GM03348 (cell line): ENCODE measurements around the gene HSF2BP.
"Not testable (repeated sequence)": the region's sequence is repeated elsewhere in the genome, so short reads cannot be mapped to it uniquely, and the experiment has no call there.

Source experiments
- DNase-seq: peaks from one replicate; pipeline ENCODE4 v3.0.0; 2012; ENCODE audit warnings: low spot score

The HSF2BP gene

DNA sequence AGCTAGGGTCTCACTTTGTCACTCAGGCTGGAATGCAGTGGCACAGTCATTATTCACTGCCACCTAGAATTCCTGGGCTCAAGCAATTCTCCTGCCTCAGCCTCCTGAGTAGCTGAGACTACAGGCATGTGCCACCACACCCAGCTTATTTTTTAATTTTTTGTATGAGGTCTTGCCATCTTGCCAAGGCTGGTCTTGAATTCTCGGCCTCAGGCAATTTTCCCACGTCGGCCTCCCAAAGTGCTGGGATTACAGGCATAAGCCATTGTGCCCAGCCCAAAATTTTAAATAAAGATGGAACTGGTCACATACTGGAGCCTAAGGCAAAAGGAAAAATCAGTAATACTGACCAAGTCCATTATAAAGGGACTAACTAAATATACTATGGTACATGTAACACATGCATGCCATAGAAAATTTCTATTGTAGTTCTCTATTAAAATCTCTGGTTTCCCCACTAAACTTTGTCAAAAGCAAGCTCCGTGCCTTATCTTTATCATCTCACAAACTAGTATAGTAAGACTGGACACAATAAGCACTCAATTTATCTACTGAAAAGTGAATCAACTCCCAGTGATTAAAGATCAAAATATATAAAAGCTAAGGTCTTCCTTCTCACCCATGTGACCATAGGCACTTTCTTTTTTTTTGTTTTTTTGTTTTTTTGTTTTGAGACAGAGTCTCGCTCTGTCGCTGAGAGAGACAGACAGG, 61.6 kb downstream of the HSF2BP start:
- no peak for DNase-seq

DNA sequence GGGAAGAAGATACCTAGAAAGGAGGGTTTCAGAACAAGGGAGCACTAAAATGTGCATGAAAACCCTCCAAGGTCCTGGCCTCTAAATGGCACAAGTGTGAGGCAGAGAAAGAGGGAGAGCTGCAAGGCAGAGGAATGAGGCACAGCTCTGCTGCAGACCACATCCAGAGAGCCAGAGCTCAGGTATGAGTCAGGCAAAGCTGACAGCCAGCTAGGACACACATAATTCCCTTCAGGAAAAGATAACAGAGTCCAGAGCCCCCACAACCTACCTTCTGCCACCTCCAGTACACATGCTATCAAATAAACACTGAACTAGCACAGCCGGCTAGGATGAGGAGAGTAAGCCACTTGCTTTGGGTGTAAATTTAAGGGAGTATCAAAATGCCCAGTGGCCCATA, 62.2 kb downstream of the HSF2BP start:
- DNase-seq: peak; percentile 51

- DNase-seq: no peak
These were observed 62.7 kb downstream of the HSF2BP start for GRCh38 chr21:43596616-43597015.

GRCh38 chr21:43595769-43596168, 63.5 kb downstream of the HSF2BP start:
- not testable (repeated sequence) for DNase-seq

DNA sequence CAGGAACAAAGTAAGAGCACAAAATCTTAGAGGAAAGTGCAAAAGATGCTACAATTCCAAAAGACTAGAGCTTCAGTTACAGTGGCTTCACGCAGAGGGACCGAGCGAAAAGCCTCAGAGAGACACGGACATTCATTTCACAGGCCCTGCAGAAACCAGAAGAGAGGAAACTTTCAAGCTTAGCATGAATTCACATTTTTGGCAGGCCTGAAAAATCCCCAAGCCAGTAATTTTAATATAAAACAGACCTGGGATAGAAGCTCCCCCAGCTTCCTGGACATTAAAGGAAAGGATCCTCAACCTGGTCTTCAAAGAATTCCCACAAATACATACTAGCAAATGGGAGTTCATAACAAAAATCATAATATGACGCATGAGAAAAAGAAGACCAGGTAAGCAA, 66.2 kb downstream of the HSF2BP start:
- no peak for DNase-seq

- no peak for DNase-seq
These were observed 67.7 kb downstream of the HSF2BP start for GRCh38 chr21:43591571-43591970.

- no peak for DNase-seq
These were observed 69.1 kb downstream of the HSF2BP start for GRCh38 chr21:43590194-43590593.

GRCh38 chr21:43588957-43589356, 70.3 kb downstream of the HSF2BP start:
- no peak for DNase-seq

GRCh38 chr21:43585924-43586413, 73.3 kb downstream of the HSF2BP start:
- peak; percentile 90 for DNase-seq

DNA sequence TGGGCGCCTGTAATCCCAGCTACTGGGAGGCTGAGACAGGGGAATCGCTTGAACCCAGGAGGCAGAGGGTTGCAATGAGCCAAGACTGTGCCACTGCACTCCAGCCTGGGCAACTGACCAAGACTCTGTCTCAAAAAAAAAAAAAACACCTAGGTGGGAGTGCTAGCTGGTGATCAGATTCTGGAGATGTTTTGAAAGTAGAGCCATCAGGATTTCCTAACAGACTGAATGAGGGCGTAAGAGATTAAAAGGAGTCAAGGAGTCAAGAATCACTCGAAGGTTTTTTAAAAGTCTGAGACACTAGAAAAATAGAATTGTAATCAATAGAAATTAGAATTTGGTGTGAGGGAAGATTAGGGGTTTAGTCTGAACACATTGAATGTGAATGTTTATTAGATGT, 73.8 kb downstream of the HSF2BP start:
- no peak for DNase-seq

- DNase-seq: no peak
These were observed 77.8 kb downstream of the HSF2BP start for GRCh38 chr21:43581453-43581852.

GRCh38 chr21:43578677-43579303, 80.5 kb downstream of the HSF2BP start:
- DNase-seq: peak; percentile 67

DNA sequence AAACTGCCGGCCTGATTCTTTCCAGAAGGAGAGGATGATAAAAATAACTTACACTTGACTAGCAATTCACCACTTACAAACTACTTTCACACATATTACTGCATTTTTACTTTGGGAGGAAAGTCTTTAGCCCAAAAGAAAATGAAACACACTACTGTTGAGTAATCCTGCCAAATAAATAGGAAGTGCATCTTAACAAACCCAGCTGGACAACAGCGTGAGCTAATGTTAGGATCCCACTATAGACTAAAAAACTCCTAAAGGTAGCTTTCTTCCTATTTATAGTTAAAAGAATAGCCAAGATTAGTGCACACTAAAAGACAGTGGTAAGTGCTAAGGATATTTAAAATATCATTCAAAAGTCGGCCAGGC, 83.8 kb downstream of the HSF2BP start:
- no peak for DNase-seq

- DNase-seq: no peak
These were observed 84.4 kb downstream of the HSF2BP start for GRCh38 chr21:43574741-43575472.

DNA sequence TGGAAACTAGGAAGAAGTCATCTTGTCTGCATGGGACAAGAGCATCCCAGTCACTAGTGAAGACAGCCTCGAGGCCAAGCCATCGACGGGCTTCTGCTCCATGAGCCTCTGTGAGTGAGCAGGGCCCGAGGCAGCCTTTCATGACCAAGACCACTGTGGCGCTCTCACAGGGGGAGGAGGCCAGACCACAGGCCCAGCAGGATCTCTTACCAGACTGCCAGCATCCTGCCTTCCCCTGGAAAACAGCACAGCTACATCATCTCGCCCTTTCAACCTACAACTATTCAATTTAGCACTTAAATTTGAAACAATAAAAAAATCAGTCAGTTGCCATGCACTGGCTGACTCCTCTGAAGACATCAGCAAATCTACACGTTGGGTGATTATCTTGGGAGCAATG, 85.4 kb downstream of the HSF2BP start:
- no peak for DNase-seq

DNA sequence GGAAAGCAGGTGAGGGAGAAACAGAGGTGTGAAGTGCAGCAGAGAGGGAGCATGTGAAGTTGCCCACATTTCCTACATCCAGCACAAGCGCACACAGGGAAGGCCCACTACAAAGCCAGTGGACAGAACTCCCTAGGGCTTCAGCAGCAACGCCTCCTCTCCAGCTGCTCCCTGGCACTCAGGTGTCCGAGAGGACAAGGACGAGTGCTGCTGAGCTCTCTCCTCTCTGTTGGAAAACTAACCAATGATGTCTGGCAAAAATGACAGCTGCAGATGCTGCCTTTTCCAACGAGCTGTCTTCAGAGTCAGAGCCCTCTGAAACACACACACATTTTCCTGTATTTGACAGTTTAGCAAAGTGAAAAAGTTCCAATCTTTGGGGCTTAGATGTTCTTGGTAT, 86.8 kb downstream of the HSF2BP start:
- DNase-seq: no peak

DNA sequence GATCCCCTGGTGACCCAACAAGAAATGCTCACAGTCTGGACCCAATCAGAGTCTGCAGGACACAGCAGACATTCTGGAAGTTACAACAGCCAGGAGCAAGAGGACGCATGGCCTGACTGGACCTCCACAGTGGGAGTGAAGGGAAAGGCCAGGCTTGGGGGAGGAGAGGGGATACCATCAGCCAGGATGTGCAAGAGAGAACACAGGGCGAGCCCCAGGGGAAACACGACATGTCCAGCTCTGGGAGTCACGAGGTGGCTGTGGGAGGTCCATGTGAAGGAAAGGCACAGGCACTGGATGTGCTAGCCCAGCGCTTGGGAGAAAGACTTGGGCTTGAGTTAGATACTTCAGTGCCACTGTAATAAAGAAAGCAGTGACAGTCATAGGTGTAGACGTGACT, 87.3 kb downstream of the HSF2BP start:
- DNase-seq: no peak

DNA sequence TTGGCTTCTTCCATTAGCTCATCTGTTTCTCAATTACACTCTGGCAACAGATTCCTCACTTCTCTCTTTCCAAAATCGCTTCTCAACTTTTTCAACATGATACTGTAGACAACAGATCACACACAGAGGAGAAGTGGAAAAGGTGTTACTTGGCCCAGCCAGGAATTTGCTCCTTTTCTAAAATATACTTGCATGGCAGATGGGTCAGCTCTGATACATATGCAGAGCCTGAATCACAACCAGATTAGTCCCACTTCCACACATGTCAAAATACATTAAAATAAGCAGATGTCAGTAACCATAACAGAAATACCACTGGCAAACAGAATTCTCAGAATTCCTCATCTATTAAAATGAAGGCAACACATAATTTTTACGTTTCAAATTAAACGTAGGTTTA, 89.1 kb downstream of the HSF2BP start:
- DNase-seq: not testable (repeated sequence)

GRCh38 chr21:43562451-43562850, 96.8 kb downstream of the HSF2BP start:
- not testable (repeated sequence) for DNase-seq

- DNase-seq: not testable (repeated sequence)
These were observed 118.7 kb downstream of the HSF2BP start for GRCh38 chr21:43540561-43540960.

DNA sequence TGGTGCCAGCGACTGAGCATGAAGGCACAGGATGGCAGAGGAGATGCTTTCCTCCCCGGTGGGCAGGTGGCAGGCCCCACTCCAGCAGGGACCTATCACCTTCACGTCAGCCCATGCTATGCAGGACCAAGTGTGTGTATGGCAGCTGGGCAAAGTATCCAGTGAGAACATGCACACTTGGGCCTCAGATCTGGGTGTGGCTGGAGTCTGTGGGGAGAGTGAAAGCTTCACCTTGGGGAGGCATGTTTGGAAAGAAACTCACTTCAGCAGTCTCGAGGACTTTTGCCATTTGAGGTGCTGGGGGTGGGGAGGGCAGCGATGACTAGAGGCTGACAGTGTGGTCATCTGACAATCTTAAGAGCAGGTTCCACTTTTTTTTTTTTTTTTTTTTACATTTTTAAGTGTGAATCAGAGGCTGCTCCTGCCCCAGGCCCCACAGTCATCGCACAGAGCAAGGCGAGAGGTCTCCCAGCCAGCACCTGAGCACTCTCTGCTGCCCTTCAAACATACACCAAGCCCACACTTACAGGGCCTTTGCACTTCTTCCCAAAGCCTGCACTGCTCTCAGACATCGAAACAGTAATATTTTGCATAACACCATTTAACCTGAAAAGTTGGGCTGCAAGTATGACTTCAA, 136.7 kb downstream of the HSF2BP start:
- not testable (repeated sequence) for DNase-seq

- not testable (repeated sequence) for DNase-seq
These were observed 141.6 kb downstream of the HSF2BP start for GRCh38 chr21:43517701-43518100.
